ENCODE data around the gene KDM1A.
"Not testable (repeated sequence)": the region's sequence is repeated elsewhere in the genome, so short reads cannot be mapped to it uniquely, and the experiment has no call there.

DNA sequence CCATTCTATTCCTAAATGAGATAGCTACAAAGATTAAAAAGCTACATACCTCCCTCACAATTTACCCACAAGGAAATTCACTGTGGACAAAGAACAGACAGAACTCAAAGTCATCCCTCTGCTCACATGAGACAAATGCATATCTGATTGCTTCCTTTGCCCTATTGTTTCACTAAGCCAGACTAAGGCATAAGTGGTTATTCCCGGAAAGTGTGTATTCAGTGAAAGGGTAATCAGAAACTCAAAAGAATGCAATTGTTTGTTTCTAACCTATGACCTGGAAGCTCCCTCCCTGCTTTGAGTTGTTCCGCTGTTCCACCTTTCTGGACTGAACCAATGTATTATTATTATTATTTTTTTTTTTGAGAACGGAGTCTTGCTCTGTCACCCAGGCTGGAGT is 14.5 kb upstream of the KDM1A start:
- not testable (repeated sequence) for TF ChIP-seq POLR2A (IDR thresholded peaks at IDR 0.05; ENCODE audit: low read depth, low read length); FOS (IDR thresholded peaks at IDR 0.05; ENCODE audit: borderline replicate concordance, insufficient read depth, low read length)
- TF ChIP-seq, protein P1, sequence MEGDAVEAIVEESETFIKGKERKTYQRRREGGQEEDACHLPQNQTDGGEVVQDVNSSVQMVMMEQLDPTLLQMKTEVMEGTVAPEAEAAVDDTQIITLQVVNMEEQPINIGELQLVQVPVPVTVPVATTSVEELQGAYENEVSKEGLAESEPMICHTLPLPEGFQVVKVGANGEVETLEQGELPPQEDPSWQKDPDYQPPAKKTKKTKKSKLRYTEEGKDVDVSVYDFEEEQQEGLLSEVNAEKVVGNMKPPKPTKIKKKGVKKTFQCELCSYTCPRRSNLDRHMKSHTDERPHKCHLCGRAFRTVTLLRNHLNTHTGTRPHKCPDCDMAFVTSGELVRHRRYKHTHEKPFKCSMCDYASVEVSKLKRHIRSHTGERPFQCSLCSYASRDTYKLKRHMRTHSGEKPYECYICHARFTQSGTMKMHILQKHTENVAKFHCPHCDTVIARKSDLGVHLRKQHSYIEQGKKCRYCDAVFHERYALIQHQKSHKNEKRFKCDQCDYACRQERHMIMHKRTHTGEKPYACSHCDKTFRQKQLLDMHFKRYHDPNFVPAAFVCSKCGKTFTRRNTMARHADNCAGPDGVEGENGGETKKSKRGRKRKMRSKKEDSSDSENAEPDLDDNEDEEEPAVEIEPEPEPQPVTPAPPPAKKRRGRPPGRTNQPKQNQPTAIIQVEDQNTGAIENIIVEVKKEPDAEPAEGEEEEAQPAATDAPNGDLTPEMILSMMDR (IDR thresholded peaks at IDR 0.05; ENCODE audit: extremely low read depth in 1 of 2, insufficient read depth in 1 of 2, low read depth in 1 of 2, low read length in 2 of 2): not testable (repeated sequence)
